ENCODE results near the gene RNU7-1. TPM values are rescaled to one million over a fixed set of nuclear protein-coding genes. Genes with fewer than 3 reads are reported as not detected.

The RNU7-1 gene
- total and polyA plus RNA-seq, 10 of the 15 experiments (the other 5 are each of a cell fraction or from before 2014, with no cell fraction given) = not detected

DNA sequence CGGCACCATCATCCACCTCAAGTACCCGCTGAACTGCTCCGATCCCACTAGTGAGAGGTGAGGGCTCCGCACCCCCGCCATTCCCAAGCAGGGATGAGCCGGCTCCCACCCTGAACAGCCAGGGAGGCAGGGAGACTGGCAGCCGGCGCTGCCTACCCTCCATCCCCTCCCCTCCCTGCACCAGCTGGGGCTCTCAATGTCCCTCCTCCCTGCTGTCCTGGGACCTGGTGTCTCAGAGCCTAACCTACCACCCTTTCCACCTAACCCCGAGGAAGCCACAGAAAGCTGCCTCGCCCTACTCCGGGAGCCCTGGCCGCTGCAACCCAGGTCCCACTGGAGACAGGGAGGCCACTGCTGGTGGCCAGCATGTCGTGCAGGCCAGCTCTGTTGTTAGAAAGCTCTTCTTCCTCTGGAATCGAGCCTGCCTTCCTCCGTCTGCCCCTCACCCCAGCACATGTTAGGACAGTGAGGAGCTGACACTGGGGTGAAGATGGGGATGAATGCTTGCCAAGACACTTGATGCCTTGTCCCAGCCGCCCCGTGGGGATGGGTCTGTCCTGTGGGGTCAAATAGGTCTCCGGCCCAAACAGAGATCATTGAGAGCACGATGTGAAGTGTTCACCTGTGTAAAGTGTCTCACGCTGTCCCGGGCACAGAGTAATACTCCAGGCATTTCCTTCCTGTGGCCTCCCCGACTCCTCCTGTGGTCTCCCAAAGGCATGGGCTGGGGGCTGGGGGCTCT is 8.7 kb downstream of the RNU7-1 start:
- ATAC-seq (peak; percentile 0; the same call in 2 of the 3 replicates), DNase-seq (ENCODE audit: low read depth, low spot score) (no peak), FAIRE-seq (peak; percentile 7)
- 2% methylated on average over 22 of the region's 22 CpGs for WGBS (ENCODE audit: insufficient coverage, insufficient replicate concordance, low lambda C conversion rate, missing lambda C conversion rate)
- H3K9ac ChIP-seq (ENCODE audit: control insufficient read depth, insufficient read depth, low read length) = peak overlapping the region; percentile 99
- H3K27ac ChIP-seq (ENCODE audit: control insufficient read depth, insufficient read depth) = peak overlapping the region; percentile 99
- RAD21 ChIA-PET (ENCODE audit: unreplicated experiment) = interaction anchor here (0.5 to 3.4 kb wide), 6 partner anchors 8 to 503 kb away, joined by 3 to 16 read pairs (median 7); partner anchors contain the start of genes C12orf57 and RNU7-1
- peaks cover 88% of the 10 kb centered on the region for H3K79me2 ChIP-seq (ENCODE audit: control insufficient read depth, insufficient read depth, low read length)
- H4K20me1 ChIP-seq (ENCODE audit: control insufficient read depth, insufficient read depth) = no peaks in the 10 kb centered on the region
- CTCF ChIA-PET = interaction anchor here (1.2 to 11.6 kb wide), 7 partner anchors 8 to 28 kb away, joined by 4 to 645 read pairs (median 4); partner anchors contain the start of genes C12orf57 and RNU7-1
- H3K4me3 ChIP-seq = peak overlapping the region; percentile 95
- intact Hi-C loops (cut with micrococcal nuclease; ENCODE audit: unreplicated experiment) (no loop called here), in situ Hi-C loops (cut with MboI) (loop anchor here (25.0 kb wide), 1 partner anchor 1685 kb away; no protein-coding TSS in a partner anchor)
- SMC1A ChIA-PET (ENCODE audit: uncharacterized antibody, unreplicated experiment) = interaction anchor here (1.6 to 11.6 kb wide), 2 partner anchors 8 kb away, joined by 6 to 395 read pairs; partner anchors contain the start of genes C12orf57 and RNU7-1
- peak overlapping the region; percentile 99 for H3K4me2 ChIP-seq (ENCODE audit: control insufficient read depth, insufficient read depth)
- no peaks in the 10 kb centered on the region for H3K27me3 ChIP-seq (replicated peaks in 1 of 2; ENCODE audit: control insufficient read depth in 2 of 2, insufficient read depth in 2 of 2, low read length in 1 of 2)
- peaks cover 6 to 29% of the 10 kb centered on the region in 2 experiments for H3K36me3 ChIP-seq (ENCODE audit: control insufficient read depth in 2 of 2, insufficient read depth in 2 of 2, low read length in 1 of 2)
- BruUV-seq (replicated peaks) = TSS peak; percentile 49
- H3K9me3 ChIP-seq (replicated peaks; ENCODE audit: control insufficient read depth, insufficient read depth, low read length) = no peaks in the 10 kb centered on the region
- POLR2A ChIA-PET = interaction anchor here (0.6 to 17.8 kb wide), 7 partner anchors 8 to 161 kb away, joined by 3 to 524 read pairs (median 3); partner anchors contain the start of genes C12orf57, RNU7-1 and TPI1
- H2AFZ ChIP-seq (ENCODE audit: control insufficient read depth, low read depth, low read length) = no peak overlapping the region
- peaks cover 73% of the 10 kb centered on the region for H3K4me1 ChIP-seq (ENCODE audit: control insufficient read depth, insufficient read depth, low read length)
- TF ChIP-seq, protein P1, sequence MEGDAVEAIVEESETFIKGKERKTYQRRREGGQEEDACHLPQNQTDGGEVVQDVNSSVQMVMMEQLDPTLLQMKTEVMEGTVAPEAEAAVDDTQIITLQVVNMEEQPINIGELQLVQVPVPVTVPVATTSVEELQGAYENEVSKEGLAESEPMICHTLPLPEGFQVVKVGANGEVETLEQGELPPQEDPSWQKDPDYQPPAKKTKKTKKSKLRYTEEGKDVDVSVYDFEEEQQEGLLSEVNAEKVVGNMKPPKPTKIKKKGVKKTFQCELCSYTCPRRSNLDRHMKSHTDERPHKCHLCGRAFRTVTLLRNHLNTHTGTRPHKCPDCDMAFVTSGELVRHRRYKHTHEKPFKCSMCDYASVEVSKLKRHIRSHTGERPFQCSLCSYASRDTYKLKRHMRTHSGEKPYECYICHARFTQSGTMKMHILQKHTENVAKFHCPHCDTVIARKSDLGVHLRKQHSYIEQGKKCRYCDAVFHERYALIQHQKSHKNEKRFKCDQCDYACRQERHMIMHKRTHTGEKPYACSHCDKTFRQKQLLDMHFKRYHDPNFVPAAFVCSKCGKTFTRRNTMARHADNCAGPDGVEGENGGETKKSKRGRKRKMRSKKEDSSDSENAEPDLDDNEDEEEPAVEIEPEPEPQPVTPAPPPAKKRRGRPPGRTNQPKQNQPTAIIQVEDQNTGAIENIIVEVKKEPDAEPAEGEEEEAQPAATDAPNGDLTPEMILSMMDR (IDR thresholded peaks at IDR 0.05 in 2 of 3, conservative IDR thresholded peaks at IDR 0.05 in 1 of 3; ENCODE audit: control insufficient read depth in 2 of 3, extremely low read depth in 1 of 3, insufficient read depth in 1 of 3, low read depth in 3 of 3, low read length in 3 of 3) = peak in 1 of 3 experiments; percentile 21; a peak in 1 of 6 replicates
- no peak for TF ChIP-seq ZNF207 (IDR thresholded peaks at IDR 0.05; ENCODE audit: borderline replicate concordance)
- TF ChIP-seq STAT1 (conservative IDR thresholded peaks at IDR 0.05) = no peak
- TF ChIP-seq, protein P2, sequence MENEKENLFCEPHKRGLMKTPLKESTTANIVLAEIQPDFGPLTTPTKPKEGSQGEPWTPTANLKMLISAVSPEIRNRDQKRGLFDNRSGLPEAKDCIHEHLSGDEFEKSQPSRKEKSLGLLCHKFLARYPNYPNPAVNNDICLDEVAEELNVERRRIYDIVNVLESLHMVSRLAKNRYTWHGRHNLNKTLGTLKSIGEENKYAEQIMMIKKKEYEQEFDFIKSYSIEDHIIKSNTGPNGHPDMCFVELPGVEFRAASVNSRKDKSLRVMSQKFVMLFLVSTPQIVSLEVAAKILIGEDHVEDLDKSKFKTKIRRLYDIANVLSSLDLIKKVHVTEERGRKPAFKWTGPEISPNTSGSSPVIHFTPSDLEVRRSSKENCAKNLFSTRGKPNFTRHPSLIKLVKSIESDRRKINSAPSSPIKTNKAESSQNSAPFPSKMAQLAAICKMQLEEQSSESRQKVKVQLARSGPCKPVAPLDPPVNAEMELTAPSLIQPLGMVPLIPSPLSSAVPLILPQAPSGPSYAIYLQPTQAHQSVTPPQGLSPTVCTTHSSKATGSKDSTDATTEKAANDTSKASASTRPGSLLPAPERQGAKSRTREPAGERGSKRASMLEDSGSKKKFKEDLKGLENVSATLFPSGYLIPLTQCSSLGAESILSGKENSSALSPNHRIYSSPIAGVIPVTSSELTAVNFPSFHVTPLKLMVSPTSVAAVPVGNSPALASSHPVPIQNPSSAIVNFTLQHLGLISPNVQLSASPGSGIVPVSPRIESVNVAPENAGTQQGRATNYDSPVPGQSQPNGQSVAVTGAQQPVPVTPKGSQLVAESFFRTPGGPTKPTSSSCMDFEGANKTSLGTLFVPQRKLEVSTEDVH (IDR thresholded peaks at IDR 0.05; ENCODE audit: low read depth, partially characterized antibody) = no peak
- TF ChIP-seq, protein P3, sequence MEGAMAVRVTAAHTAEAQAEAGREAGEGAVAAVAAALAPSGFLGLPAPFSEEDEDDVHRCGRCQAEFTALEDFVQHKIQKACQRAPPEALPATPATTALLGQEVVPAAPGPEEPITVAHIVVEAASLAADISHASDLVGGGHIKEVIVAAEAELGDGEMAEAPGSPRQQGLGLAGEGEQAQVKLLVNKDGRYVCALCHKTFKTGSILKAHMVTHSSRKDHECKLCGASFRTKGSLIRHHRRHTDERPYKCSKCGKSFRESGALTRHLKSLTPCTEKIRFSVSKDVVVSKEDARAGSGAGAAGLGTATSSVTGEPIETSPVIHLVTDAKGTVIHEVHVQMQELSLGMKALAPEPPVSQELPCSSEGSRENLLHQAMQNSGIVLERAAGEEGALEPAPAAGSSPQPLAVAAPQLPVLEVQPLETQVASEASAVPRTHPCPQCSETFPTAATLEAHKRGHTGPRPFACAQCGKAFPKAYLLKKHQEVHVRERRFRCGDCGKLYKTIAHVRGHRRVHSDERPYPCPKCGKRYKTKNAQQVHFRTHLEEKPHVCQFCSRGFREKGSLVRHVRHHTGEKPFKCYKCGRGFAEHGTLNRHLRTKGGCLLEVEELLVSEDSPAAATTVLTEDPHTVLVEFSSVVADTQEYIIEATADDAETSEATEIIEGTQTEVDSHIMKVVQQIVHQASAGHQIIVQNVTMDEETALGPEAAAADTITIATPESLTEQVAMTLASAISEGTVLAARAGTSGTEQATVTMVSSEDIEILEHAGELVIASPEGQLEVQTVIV (IDR thresholded peaks at IDR 0.05; ENCODE audit: borderline replicate concordance, partially characterized antibody) = no peak
- TF ChIP-seq RAD51 (IDR thresholded peaks at IDR 0.05) = no peak
- no peak for TF ChIP-seq PML (IDR thresholded peaks at IDR 0.05; ENCODE audit: low read length)
- TF ChIP-seq POLR2A (IDR thresholded peaks at IDR 0.05; ENCODE audit: low read depth, low read length) = no peak
- TF ChIP-seq PAX5 (IDR thresholded peaks at IDR 0.05; ENCODE audit: borderline replicate concordance, low read depth, low read length) = no peak
- TF ChIP-seq, protein P4, sequence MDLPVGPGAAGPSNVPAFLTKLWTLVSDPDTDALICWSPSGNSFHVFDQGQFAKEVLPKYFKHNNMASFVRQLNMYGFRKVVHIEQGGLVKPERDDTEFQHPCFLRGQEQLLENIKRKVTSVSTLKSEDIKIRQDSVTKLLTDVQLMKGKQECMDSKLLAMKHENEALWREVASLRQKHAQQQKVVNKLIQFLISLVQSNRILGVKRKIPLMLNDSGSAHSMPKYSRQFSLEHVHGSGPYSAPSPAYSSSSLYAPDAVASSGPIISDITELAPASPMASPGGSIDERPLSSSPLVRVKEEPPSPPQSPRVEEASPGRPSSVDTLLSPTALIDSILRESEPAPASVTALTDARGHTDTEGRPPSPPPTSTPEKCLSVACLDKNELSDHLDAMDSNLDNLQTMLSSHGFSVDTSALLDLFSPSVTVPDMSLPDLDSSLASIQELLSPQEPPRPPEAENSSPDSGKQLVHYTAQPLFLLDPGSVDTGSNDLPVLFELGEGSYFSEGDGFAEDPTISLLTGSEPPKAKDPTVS (IDR thresholded peaks at IDR 0.05; ENCODE audit: low read depth, low read length) = no peak
- no peak for TF ChIP-seq TCF3 (IDR thresholded peaks at IDR 0.05; ENCODE audit: borderline replicate concordance, insufficient read depth, low read depth, low read length)
- TF ChIP-seq ZSCAN29 (IDR thresholded peaks at IDR 0.05) = no peak
- no peak for TF ChIP-seq JUNB (IDR thresholded peaks at IDR 0.05)
- no peak for TF ChIP-seq LARP7 (IDR thresholded peaks at IDR 0.05)
- TF ChIP-seq TARDBP (IDR thresholded peaks at IDR 0.05; ENCODE audit: borderline replicate concordance) = no peak

Data from GM12878 (cell line).